WTC11 (cell line): ENCODE data around the gene ETF1.

ENCODE experiments used
- AFF4 ChIP-seq: sonication (generic); formaldehyde crosslinking; IDR thresholded peaks from 2 replicates; pipeline ENCODE4 v1.8.1; 2023; ENCODE audit warnings: mild to moderate bottlenecking, missing genetic modification reagents, borderline replicate concordance
- ARID4B ChIP-seq: sonication (generic); formaldehyde crosslinking; IDR thresholded peaks from 2 replicates; pipeline ENCODE4 v1.8.0; 2023; ENCODE audit warnings: missing genetic modification reagents, mild to moderate bottlenecking, borderline replicate concordance
- ATF2 ChIP-seq: sonication (generic); formaldehyde crosslinking; IDR thresholded peaks from 2 replicates; pipeline ENCODE4 v1.8.1; 2022; ENCODE audit warnings: low read depth, missing genetic modification reagents, borderline replicate concordance
- ATF3 ChIP-seq: sonication (generic); formaldehyde crosslinking; conservative IDR thresholded peaks from 2 replicates; pipeline ENCODE4 v1.8.1; 2022; ENCODE audit warnings: mild to moderate bottlenecking, missing genetic modification reagents
- CREB1 ChIP-seq: sonication (generic); formaldehyde crosslinking; IDR thresholded peaks from 2 replicates; pipeline ENCODE4 v1.8.0; 2023; ENCODE audit warnings: mild to moderate bottlenecking, missing genetic modification reagents
- CTCF ChIP-seq: fragments of 200-600 bp; IDR thresholded peaks from 2 replicates; pipeline ENCODE4 v1.8.0; 2022; ENCODE audit warnings: antibody characterized with exemption
- E2F1 ChIP-seq: sonication (generic); formaldehyde crosslinking; IDR thresholded peaks from 2 replicates; pipeline ENCODE4 v1.8.0; 2022; ENCODE audit warnings: mild to moderate bottlenecking, missing genetic modification reagents
- FOXJ3 ChIP-seq: sonication (generic); formaldehyde crosslinking; IDR thresholded peaks from 2 replicates; pipeline ENCODE4 v1.9.0; 2021; ENCODE audit warnings: missing genetic modification reagents, mild to moderate bottlenecking, borderline replicate concordance
- HMGXB4 ChIP-seq: sonication (generic); formaldehyde crosslinking; IDR thresholded peaks from 2 replicates; pipeline ENCODE4 v1.8.1; 2023; ENCODE audit warnings: mild to moderate bottlenecking, moderate library complexity, missing genetic modification reagents
- MAX ChIP-seq: sonication (generic); formaldehyde crosslinking; IDR thresholded peaks from 2 replicates; pipeline ENCODE4 v1.8.0; 2022; ENCODE audit warnings: mild to moderate bottlenecking, missing genetic modification reagents
- MXD4 ChIP-seq: fragments of 250-450 bp; sonication (Bioruptor Pico); IDR thresholded peaks from 2 replicates; pipeline ENCODE4 v1.8.0; 2021; ENCODE audit warnings: mild to moderate bottlenecking, moderate library complexity, borderline replicate concordance
- USF2 ChIP-seq: sonication (generic); formaldehyde crosslinking; IDR thresholded peaks from 2 replicates; pipeline ENCODE4 v1.8.1; 2023; ENCODE audit warnings: mild to moderate bottlenecking, missing genetic modification reagents, moderate library complexity
- ZNF425 ChIP-seq: fragments of 250-450 bp; sonication (Bioruptor Pico); conservative IDR thresholded peaks from 2 replicates; pipeline ENCODE4 v1.9.0; 2021; ENCODE audit warnings: mild to moderate bottlenecking

GRCh38 chr5:138573949-138574670 lies 31.1 kb upstream of the ETF1 start:
- TF ChIP-seq HMGXB4 (CRISPR knock-in tag) (no peak), USF2 (CRISPR knock-in tag) (no peak), ATF3 (CRISPR knock-in tag) (no peak), CTCF (no peak), ATF2 (CRISPR knock-in tag) (no peak), CREB1 (no peak), E2F1 (CRISPR knock-in tag) (no peak), MAX (no peak), ARID4B (no peak), MXD4 (CRISPR knock-in tag) (no peak), AFF4 (CRISPR knock-in tag) (no peak), FOXJ3 (CRISPR knock-in tag) (no peak), ZNF425 (no peak)
